Epithelial cell of esophagus (primary cell): Measurements from ENCODE around the gene DUSP16.
"Not testable (repeated sequence)": the region's sequence is repeated elsewhere in the genome, so short reads cannot be mapped to it uniquely, and the experiment has no call there.

Experiments used
- DNase-seq: peaks from one replicate; pipeline ENCODE4 v3.0.0; 2010; ENCODE audit warnings: low read depth
- H3K4me3 ChIP-seq: 2 replicates; pipeline ENCODE4 v1.5.1; 2011; ENCODE audit warnings: mild to moderate bottlenecking, low read length, control low read depth
- CTCF ChIP-seq: IDR thresholded peaks from 2 replicates; pipeline ENCODE4 v1.5.1; 2011; ENCODE audit warnings: low read depth, mild to moderate bottlenecking, low read length, control low read depth, inconsistent platforms; ENCODE audit not compliant: insufficient read depth; ENCODE audit errors: missing control alignments

Gene DUSP16

GRCh38 chr12:12606781-12607589 is 44.3 kb upstream of the DUSP16 start:
- no peak overlapping the region for H3K4me3 ChIP-seq
- TF ChIP-seq CTCF: no peak
- peak; percentile 83 for DNase-seq

GRCh38 chr12:12604740-12605139 is 42.1 kb upstream of the DUSP16 start:
- no peak for TF ChIP-seq CTCF

GRCh38 chr12:12600659-12601058 is 38.0 kb upstream of the DUSP16 start:
- no peak overlapping the region for H3K4me3 ChIP-seq
- no peak for DNase-seq
- no peak for TF ChIP-seq CTCF

More at GRCh38 chr12:12604740-12605139, 42.1 kb upstream of the DUSP16 start:
- DNase-seq: peak; percentile 75
- no peak overlapping the region for H3K4me3 ChIP-seq

GRCh38 chr12:12599750-12600643 is 37.3 kb upstream of the DUSP16 start:
- H3K4me3 ChIP-seq: no peak overlapping the region
- TF ChIP-seq CTCF: no peak
- no peak for DNase-seq

GRCh38 chr12:12598864-12599263 is 36.2 kb upstream of the DUSP16 start:
- TF ChIP-seq CTCF: no peak
- no peak overlapping the region for H3K4me3 ChIP-seq

GRCh38 chr12:12596598-12596997 is 33.9 kb upstream of the DUSP16 start:
- DNase-seq, H3K4me3 ChIP-seq: not testable (repeated sequence)

More at GRCh38 chr12:12598864-12599263, 36.2 kb upstream of the DUSP16 start:
- no peak for DNase-seq

GRCh38 chr12:12595929-12596328 is 33.3 kb upstream of the DUSP16 start:
- H3K4me3 ChIP-seq, DNase-seq: not testable (repeated sequence)

GRCh38 chr12:12592930-12593329 is 30.3 kb upstream of the DUSP16 start:
- TF ChIP-seq CTCF: no peak
- DNase-seq: no peak
- no peak overlapping the region for H3K4me3 ChIP-seq
